GM12875 (cell line): Measurements from ENCODE around the gene MXRA8.
A peak's percentile ranks its signal among the peaks of the same experiment; 100 is the strongest.

ENCODE experiments used
- H3K4me3 ChIP-seq: one replicate; pipeline ENCODE4 v1.5.1; 2011; ENCODE audit warnings: low read depth, low read length, control low read depth
- TF ChIP-seq, protein P1 (sequence below): IDR thresholded peaks from 2 replicates; pipeline ENCODE4 v1.5.1; 2011; ENCODE audit warnings: low read depth, mild to moderate bottlenecking, control low read depth, inconsistent platforms, low read length, moderate library complexity, borderline replicate concordance; ENCODE audit not compliant: insufficient read depth

MXRA8 gene

DNA sequence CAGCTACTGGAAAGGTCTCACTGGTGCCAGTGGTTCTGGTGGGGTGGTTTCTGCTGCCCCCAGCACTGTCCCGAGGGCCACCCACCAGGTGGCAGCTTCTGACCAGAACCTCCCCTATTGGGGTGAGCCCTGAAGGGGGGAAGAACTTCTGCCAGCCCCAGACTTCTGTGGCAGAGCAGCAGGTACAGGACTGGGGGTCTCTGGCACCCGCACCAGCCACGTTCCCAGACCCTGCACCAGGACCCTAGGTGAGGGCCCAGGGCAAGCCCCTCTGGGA lies 48.3 kb downstream of the MXRA8 start:
- no peak overlapping the region for H3K4me3 ChIP-seq
- TF ChIP-seq, protein P1, sequence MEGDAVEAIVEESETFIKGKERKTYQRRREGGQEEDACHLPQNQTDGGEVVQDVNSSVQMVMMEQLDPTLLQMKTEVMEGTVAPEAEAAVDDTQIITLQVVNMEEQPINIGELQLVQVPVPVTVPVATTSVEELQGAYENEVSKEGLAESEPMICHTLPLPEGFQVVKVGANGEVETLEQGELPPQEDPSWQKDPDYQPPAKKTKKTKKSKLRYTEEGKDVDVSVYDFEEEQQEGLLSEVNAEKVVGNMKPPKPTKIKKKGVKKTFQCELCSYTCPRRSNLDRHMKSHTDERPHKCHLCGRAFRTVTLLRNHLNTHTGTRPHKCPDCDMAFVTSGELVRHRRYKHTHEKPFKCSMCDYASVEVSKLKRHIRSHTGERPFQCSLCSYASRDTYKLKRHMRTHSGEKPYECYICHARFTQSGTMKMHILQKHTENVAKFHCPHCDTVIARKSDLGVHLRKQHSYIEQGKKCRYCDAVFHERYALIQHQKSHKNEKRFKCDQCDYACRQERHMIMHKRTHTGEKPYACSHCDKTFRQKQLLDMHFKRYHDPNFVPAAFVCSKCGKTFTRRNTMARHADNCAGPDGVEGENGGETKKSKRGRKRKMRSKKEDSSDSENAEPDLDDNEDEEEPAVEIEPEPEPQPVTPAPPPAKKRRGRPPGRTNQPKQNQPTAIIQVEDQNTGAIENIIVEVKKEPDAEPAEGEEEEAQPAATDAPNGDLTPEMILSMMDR, result no peak

DNA sequence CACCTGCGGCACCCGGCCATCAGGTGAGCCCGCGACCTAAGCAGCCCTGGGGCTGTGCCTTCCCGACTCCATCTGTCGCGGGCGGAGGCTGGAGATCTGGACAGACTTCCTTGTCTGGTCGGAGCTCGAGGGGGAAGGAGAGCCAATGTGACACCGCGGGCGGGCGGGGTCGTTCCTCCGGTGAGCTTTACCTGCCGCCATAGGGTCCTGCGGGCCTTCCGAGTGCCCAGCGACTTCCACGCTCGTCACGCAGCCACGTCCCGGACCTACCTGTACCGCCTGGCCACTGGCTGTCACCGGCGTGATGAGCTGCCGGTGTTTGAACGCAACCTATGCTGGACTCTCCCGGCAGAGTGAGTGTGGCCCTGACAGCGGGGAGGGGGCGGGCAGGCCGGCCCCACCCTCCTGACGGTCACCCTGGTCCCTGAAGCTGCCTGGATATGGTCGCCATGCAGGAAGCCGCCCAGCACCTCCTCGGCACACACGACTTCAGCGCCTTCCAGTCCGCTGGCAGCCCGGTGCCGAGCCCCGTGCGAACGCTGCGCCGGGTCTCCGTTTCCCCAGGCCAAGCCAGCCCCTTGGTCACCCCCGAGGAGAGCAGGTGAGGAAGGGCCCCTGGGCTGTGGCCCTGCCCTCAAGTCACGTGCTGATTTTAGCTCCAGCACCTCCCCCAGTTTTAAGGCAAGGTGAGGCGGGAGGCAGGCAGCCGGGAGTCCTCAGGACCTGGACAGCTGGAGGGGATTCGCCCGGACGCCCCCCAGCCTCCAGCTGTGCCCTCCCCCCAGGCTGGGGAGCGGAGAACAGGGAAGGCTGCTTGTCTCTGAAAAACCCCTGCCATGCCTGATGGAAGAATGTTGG lies 48.9 kb downstream of the MXRA8 start:
- H3K4me3 ChIP-seq, result peak overlapping the region; percentile 92
- TF ChIP-seq, protein P1, result no peak

DNA sequence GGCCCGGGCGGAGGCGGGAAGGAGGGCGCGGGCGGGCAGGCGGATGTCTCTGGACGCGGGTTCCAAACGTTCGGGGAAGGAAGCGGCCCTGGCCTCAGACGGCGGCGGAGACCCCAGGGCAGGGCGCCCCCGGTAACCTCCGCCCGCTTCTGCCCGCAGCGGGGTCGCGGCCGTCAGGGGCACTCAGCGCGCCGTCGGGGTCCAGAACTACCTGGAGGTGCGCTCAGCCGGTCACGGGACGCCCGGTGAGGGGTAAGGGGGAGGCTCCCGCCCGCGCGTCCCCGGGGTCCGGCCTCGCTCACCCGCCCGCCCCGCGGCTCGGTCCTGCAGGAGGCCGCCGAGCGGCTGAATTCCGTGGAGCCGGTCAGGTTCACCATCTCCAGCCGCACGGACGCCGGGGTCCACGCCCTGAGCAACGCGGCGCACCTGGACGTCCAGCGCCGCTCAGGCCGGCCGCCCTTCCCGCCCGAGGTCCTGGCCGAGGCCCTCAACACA lies 49.6 kb downstream of the MXRA8 start:
- H3K4me3 ChIP-seq, result peak overlapping the region; percentile 92
- TF ChIP-seq, protein P1, result no peak

DNA sequence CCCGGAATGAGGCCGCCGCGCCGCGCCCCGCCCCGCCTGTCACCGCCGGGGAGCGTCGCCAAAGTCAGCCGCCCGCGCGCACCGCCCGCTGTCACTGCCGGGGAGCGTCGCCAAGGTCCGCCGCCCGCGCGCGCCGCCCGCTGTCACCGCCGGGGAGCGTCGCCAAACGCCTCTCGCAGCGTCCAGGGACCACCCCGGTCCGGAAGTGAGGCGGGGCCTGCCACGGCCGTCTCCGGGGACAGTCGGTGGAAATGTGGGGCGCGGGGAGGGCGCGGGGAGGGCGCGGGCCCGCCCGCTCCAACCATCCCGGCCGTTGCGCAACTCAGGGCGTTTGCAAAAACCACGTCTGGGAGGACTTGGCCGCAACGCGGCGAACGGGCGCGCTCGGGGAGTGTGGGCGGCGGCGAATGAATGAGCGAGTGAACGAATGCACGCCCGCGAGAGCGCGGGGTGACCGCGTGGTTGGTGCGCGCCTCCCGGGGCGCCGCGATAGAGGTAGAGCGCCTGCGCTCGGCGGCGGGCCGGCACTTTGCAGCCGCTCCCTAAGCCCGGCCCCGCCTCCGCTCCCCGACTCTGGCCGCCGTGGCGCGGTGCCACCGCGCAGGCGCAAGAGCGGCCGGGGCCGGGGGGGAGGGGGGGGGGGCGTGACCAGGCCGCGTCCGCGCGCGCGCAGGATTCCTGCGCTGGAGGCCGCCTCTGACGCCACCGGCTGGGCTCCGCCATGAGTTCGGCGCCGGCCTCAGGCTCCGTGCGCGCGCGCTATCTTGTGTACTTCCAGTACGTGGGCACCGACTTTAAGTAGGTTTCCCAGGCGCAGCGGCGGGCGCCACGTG lies 50.2 kb downstream of the MXRA8 start, which contains the start of the genes ACAP3 and PUSL1:
Gene ACAP3, minus strand, starts transcription at position 8 of the 833 bp plus-strand sequence. CDS start 115 bp downstream, outside the sequence.
Gene PUSL1, plus strand, starts transcription at position 675 of the 833 bp plus-strand sequence. Its CDS starts 47 bp downstream, at position 722.
- H3K4me3 ChIP-seq, result peak within 1 kb of the TSS; percentile 92
- TF ChIP-seq, protein P1, result no peak

DNA sequence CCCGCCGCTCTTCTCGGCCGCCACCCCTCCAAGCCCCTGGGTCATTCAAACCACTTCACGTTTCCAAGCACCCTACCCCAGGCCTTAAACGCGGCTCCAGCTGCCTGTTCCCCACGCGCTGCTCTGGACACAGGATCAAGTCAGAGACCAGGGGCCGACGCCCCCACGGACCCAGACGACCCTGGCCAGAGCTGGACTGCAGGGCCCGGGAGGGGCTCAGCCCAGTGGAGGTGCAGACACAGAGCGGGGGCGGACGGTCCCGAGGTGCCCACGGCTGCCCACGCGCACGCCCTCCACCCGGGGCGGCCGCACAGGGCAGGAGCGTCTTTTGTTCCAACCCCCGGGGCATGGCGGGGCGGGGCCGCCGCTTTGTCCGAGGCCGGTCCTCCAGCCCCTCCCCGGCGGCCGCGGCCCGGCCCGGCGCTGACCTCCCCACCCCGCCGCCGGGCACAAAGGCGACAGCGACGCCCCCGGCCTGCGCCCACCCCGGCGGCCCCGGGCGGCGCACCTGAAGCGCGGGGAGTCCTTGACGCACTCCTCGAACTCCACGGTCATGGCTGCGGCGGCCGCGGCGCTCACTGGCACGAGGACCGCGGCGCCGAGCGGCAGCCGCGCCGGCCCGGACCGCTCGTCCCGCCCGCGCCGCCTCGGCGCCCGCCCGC lies 51.0 kb downstream of the MXRA8 start:
- TF ChIP-seq, protein P1, result no peak
- peak overlapping the region; percentile 83 for H3K4me3 ChIP-seq

DNA sequence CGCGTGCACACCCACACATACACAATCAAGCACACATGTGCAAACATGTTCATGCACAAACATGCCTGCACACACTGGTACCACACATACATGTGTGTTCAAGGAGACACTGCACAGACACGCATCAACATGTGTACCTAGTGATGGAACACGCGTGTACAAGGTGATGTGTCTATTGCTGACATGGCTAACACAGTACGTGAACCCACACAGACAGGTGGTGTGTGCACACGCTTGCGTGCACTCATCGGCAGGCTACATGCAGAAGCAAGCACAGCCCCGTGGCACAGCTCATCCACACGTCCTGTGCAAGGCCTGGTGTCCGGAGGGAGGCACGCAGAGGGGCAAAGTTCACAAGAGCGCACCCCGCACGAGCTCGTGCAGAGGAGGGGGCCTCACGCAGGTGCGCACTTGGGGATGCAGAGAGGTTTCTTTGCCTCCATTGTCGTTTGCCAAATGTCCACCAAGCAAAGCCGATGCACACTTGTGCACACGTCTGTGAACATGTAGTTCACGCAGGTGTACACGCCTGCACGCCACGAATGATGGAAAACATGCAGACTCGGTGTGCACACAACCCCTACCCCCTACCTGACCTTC lies 51.6 kb downstream of the MXRA8 start:
- H3K4me3 ChIP-seq, result peak overlapping the region; percentile 83
- TF ChIP-seq, protein P1, result no peak
